Neuronal stem cell (in vitro differentiated cells): ENCODE data around the gene FTSJ1. TPM values are rescaled to one million over a fixed set of nuclear protein-coding genes. Genes with fewer than 3 reads are reported as not detected.
"Not testable (repeated sequence)": the region's sequence is repeated elsewhere in the genome, so short reads cannot be mapped to it uniquely, and the experiment has no call there.

ENCODE experiments used
- DNase-seq: peaks from one replicate; pipeline ENCODE4 v3.0.0-alpha.2; 2013; ENCODE audit warnings: low spot score
- H2AFZ ChIP-seq: one replicate; pipeline ENCODE4 v1.6.1; 2013; ENCODE audit warnings: mild to moderate bottlenecking, low read length, inconsistent platforms
- H2AK5ac ChIP-seq: 2 replicates; pipeline ENCODE4 v1.6.1; 2013; ENCODE audit warnings: low read depth, mild to moderate bottlenecking, inconsistent platforms, low read length, moderate library complexity, mixed read lengths
- H2BK120ac ChIP-seq: 2 replicates; pipeline ENCODE4 v1.6.1; 2013; ENCODE audit warnings: low read depth, mild to moderate bottlenecking, inconsistent platforms, low read length, moderate library complexity, mixed read lengths
- H2BK12ac ChIP-seq: one replicate; pipeline ENCODE4 v1.6.1; 2013; ENCODE audit warnings: low read length, inconsistent platforms
- H2BK15ac ChIP-seq: 2 replicates; pipeline ENCODE4 v1.6.1; 2013; ENCODE audit warnings: mild to moderate bottlenecking, low read length, inconsistent platforms, mixed read lengths
- H2BK5ac ChIP-seq: one replicate; pipeline ENCODE4 v1.6.1; 2013; ENCODE audit warnings: inconsistent platforms, mild to moderate bottlenecking, low read length, moderate library complexity
- H3K14ac ChIP-seq: one replicate; pipeline ENCODE4 v1.6.1; 2013; ENCODE audit warnings: low read length, inconsistent platforms
- H3K18ac ChIP-seq: 2 replicates; pipeline ENCODE4 v1.6.1; 2013; ENCODE audit warnings: low read length, inconsistent platforms
- H3K23ac ChIP-seq: 2 replicates; pipeline ENCODE4 v1.6.1; 2013; ENCODE audit warnings: low read depth, mild to moderate bottlenecking, mixed read lengths, low read length, inconsistent platforms; ENCODE audit not compliant: poor library complexity
- H3K27ac ChIP-seq: replicated peaks from 3 replicates; pipeline ENCODE4 v1.5.1; 2013; ENCODE audit warnings: low read length, inconsistent platforms
- H3K27me3 ChIP-seq, 3 experiments: 2 replicates each; pipeline ENCODE4 v1.6.1; 2013; ENCODE audit warnings: low read length in 3 of 3, mild to moderate bottlenecking in 2 of 3, inconsistent platforms in 1 of 3, low read depth in 1 of 3, mixed read lengths in 1 of 3, moderate library complexity in 1 of 3; ENCODE audit not compliant: control insufficient read depth in 3 of 3, insufficient read depth in 3 of 3
- H3K36me3 ChIP-seq, 2 donors: replicated peaks in 1 of 2; 2 replicates each; pipeline ENCODE4 v1.6.1; 2013; ENCODE audit warnings: low read length in 2 of 2; ENCODE audit not compliant: control insufficient read depth in 2 of 2, insufficient read depth in 2 of 2
- H3K4ac ChIP-seq: 2 replicates; pipeline ENCODE4 v1.6.1; 2013; ENCODE audit warnings: inconsistent platforms, mild to moderate bottlenecking, low read length, moderate library complexity
- H3K4me1 ChIP-seq, 2 donors: 1 replicate in 1 of 2; 2 replicates in 1 of 2; pipeline ENCODE4 v1.6.1; 2013; ENCODE audit warnings: low read length in 2 of 2, low read depth in 1 of 2; ENCODE audit not compliant: control insufficient read depth in 2 of 2, insufficient read depth in 1 of 2
- H3K4me2 ChIP-seq: one replicate; pipeline ENCODE4 v1.6.1; 2013; ENCODE audit warnings: mild to moderate bottlenecking, low read length, inconsistent platforms; ENCODE audit not compliant: insufficient read depth, poor library complexity, severe bottlenecking
- H3K4me3 ChIP-seq, 2 donors: 2 replicates each; pipeline ENCODE4 v1.5.1; 2013; ENCODE audit warnings: low read length in 2 of 2, mild to moderate bottlenecking in 2 of 2, inconsistent platforms in 1 of 2, moderate library complexity in 1 of 2
- H3K79me1 ChIP-seq: one replicate; pipeline ENCODE4 v1.6.1; 2013; ENCODE audit warnings: low read depth, mild to moderate bottlenecking, inconsistent platforms, low read length, moderate library complexity
- H3K9ac ChIP-seq: one replicate; pipeline ENCODE4 v1.6.1; 2013; ENCODE audit warnings: mild to moderate bottlenecking, low read depth, low read length, inconsistent platforms; ENCODE audit not compliant: poor library complexity
- H3K9me3 ChIP-seq, 2 donors: replicated peaks in 1 of 2; 2 replicates each; pipeline versions ENCODE3 to v1.6.1; 2013; ENCODE audit warnings: low read length in 2 of 2, mild to moderate bottlenecking in 2 of 2, inconsistent platforms in 1 of 2, low read depth in 1 of 2, mixed read lengths in 1 of 2, moderate library complexity in 1 of 2; ENCODE audit not compliant: control insufficient read depth in 2 of 2, insufficient read depth in 1 of 2
- H4K8ac ChIP-seq: one replicate; pipeline ENCODE4 v1.6.1; 2013; ENCODE audit warnings: low read depth, mild to moderate bottlenecking, inconsistent platforms, low read length, moderate library complexity
- H4K91ac ChIP-seq: one replicate; pipeline ENCODE4 v1.6.1; 2013; ENCODE audit warnings: low read length, low read depth, mild to moderate bottlenecking, inconsistent platforms; ENCODE audit not compliant: poor library complexity
- WGBS, 2 donors: extraction: QIAGEN DNeasy Blood & Tissue Kit; methylation state at CpG; one replicate each; pipeline ENCODE4 v1.1.7; 2013; ENCODE audit warnings: missing lambda C conversion rate in 2 of 2, mixed read lengths in 1 of 2; ENCODE audit not compliant: insufficient read length in 2 of 2, insufficient replicate concordance in 1 of 2; ENCODE audit errors: extremely low coverage in 2 of 2; 5-methylcytosine and 5-hydroxymethylcytosine counted together
- polyA plus RNA-seq, 2 experiments: library from polyadenylated mRNA; stranded (reverse); fragments of 200-250 nt; gene quantifications; one replicate each; pipeline ENCODE4 v1.2.3, GENCODE V29; 2013

Gene FTSJ1, protein sequence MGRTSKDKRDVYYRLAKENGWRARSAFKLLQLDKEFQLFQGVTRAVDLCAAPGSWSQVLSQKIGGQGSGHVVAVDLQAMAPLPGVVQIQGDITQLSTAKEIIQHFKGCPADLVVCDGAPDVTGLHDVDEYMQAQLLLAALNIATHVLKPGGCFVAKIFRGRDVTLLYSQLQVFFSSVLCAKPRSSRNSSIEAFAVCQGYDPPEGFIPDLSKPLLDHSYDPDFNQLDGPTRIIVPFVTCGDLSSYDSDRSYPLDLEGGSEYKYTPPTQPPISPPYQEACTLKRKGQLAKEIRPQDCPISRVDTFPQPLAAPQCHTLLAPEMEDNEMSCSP
- 30.5 TPM for polyA plus RNA-seq (2013, experiment 1 of 2)
- polyA plus RNA-seq (2013, experiment 2 of 2) = 30.8 TPM

DNA sequence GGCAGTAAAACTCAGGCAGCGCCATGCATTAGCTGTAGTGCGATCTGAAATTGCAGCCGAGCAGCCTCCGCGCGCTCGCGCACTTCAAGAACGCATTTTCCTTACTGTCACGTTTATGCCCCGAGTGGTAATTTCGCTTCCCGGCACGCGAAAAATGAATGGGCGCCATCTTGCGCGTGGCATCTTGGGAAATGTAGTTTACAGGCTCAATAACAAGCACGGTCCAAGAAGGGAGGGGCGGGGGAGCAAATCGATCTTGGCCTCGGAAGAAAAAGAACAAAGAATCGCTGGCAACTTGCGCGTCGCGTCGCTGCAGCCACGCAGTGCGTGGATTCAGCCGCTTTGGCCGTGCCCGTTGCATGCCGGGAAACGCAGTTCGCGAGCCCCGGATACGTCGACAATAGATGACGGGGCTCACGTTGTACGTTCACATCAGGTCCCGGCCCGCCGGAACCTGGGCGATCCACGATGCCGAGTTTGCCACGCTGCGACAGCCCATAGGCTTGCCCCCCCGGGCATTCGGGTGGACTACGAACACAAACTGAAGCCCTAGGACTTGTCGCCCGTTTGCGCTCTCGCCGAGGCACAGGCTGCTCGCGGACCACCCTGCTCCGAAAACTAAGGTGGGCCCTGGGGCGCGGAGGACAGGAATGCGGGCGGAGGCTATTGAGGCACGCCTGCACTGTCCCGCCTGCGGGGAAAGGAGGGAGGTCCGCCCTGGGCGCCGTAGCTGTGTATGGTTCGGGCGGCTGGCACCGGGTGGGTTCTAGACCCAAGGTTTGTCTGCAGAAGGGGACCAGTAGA, at the start of gene FTSJ1:
Gene FTSJ1 (plus strand): TSS at position 426 of the 804 bp plus-strand sequence. CDS start 1,849 bp downstream, outside the sequence.
- no peaks in the 10 kb centered on the region for H3K9me3 ChIP-seq
- no peak within 1 kb of the TSS for H4K8ac ChIP-seq
- H3K18ac ChIP-seq = peak within 1 kb of the TSS; percentile 93
- H3K14ac ChIP-seq = no peak within 1 kb of the TSS
- H3K27ac ChIP-seq = no peak within 1 kb of the TSS
- H3K4me3 ChIP-seq = peak within 1 kb of the TSS; percentile 83 to 96
- peaks cover 9 to 10% of the 10 kb centered on the region in 2 donors for H3K4me1 ChIP-seq
- no peak within 1 kb of the TSS for H3K4ac ChIP-seq
- H2BK12ac ChIP-seq = no peak within 1 kb of the TSS
- peaks cover 0 to 9% of the 10 kb centered on the region in 2 donors for H3K36me3 ChIP-seq
- H2BK5ac ChIP-seq = no peak within 1 kb of the TSS
- H2BK120ac ChIP-seq = no peak within 1 kb of the TSS
- peaks cover 2% of the 10 kb centered on the region for H3K79me1 ChIP-seq
- no peak within 1 kb of the TSS for H2BK15ac ChIP-seq
- peak; percentile 32 for DNase-seq
- H3K4me2 ChIP-seq = peak within 1 kb of the TSS; percentile 45
- no peak within 1 kb of the TSS for H2AK5ac ChIP-seq
- H3K23ac ChIP-seq = peak within 1 kb of the TSS; percentile 73
- H2AFZ ChIP-seq = peak within 1 kb of the TSS; percentile 85
- H3K9ac ChIP-seq = peak within 1 kb of the TSS; percentile 84
- no peak within 1 kb of the TSS for H4K91ac ChIP-seq
- no CpG with 5 or more reads among the region's 75 CpGs for WGBS, 2 donors
- H3K27me3 ChIP-seq = no peaks in the 10 kb centered on the region

DNA sequence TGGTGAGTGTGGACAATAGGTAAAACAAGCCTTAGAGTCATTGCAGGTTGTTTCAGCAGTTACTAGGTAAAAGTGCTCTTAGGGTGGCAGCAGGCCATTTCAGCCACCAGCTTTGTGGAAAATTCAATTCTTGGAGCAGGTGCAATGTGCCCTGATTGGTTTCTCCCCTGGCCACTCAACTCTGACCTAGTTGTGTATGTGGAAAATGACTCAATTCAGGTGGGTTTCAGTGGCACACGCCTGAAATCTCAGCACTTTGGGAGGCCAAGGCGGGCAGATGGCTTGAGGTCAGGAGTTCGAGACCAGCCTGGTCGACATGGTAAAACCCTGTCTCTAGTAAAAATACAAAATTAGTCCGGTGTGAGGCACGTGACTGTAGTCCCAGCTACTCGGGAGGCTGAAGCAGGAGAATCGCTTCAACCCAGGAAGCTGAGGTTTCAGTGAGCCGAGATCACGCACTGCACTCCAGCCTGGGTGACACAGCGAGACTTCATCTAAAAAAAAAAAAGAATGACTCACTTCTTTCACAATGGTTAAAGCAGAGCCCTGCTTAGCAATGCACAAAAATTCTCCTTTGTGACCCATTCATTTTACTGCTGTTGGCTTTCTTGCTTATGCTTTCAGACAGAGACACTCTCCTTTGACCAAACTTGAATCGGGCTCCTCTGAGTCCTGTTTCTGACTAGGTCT, 48.8 kb upstream of the FTSJ1 start:
- H3K4me2 ChIP-seq, H2BK120ac ChIP-seq, H3K9me3 ChIP-seq, H3K18ac ChIP-seq, H3K36me3 ChIP-seq, H3K79me1 ChIP-seq, H2BK15ac ChIP-seq, H2AFZ ChIP-seq, H4K91ac ChIP-seq, H3K9ac ChIP-seq, H3K14ac ChIP-seq, H3K4me1 ChIP-seq, H3K23ac ChIP-seq, H3K4ac ChIP-seq, H4K8ac ChIP-seq, H2BK5ac ChIP-seq, H3K4me3 ChIP-seq, H2AK5ac ChIP-seq, H3K27ac ChIP-seq, DNase-seq, H2BK12ac ChIP-seq, H3K27me3 ChIP-seq: not testable (repeated sequence)
- no CpG with 5 or more reads among the region's 12 CpGs for WGBS, 2 donors

DNA sequence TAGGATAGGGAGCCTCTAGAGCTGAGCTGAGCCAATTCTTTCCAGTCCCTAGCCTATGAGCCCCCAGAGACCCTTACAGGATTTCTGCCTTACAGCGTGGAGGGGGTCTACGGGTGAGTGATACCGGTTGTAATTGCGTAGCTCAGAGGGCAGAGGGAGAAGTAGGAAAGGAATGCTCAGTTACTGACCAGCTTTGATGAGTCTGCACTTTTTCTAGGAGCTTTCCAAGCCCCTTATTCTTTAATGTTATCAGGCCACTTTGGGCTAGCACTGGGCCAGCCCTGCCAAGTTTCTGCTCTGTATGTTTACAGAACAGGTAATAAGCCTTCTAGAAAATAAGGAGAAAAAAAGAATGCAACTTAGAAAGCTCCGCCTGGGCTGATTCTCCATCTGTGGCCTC, 46.4 kb upstream of the FTSJ1 start:
- H2BK12ac ChIP-seq, H3K27me3 ChIP-seq, H3K14ac ChIP-seq, H3K4me2 ChIP-seq, H2BK120ac ChIP-seq, H2AK5ac ChIP-seq, H4K91ac ChIP-seq, H3K9me3 ChIP-seq, H2BK15ac ChIP-seq, H3K79me1 ChIP-seq, DNase-seq, H3K23ac ChIP-seq, H4K8ac ChIP-seq, H3K36me3 ChIP-seq, H2AFZ ChIP-seq, H3K4me1 ChIP-seq, H3K4me3 ChIP-seq, H3K27ac ChIP-seq, H3K18ac ChIP-seq, H3K4ac ChIP-seq, H2BK5ac ChIP-seq, H3K9ac ChIP-seq: not testable (repeated sequence)
- WGBS, 2 donors = no CpG with 5 or more reads among the region's 5 CpGs

DNA sequence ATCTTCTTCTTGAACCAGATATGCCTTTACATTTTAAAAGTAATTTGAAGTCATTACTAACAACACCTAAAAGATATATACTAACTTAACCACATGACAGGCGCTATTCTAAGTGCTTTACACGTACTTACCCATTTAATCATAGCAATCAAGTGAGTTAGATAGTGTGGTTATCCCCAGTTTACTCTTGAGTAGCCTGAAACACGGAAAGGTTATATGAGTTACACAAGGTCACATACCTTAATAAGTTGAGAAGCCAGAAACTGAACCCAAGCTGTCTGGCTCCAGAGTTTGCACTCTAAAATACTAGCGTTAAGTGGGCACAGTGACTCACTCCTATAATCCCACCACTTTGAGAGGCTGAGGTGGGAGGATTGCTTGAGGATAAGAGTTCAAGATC, 45.8 kb upstream of the FTSJ1 start:
- H2BK12ac ChIP-seq, H3K4me2 ChIP-seq, H3K23ac ChIP-seq, H2BK15ac ChIP-seq, H3K36me3 ChIP-seq, H3K14ac ChIP-seq, H3K4ac ChIP-seq, H3K4me1 ChIP-seq, H2BK5ac ChIP-seq, H2BK120ac ChIP-seq, DNase-seq, H3K79me1 ChIP-seq, H2AK5ac ChIP-seq, H3K18ac ChIP-seq, H3K27me3 ChIP-seq, H2AFZ ChIP-seq, H3K4me3 ChIP-seq, H3K9ac ChIP-seq, H4K8ac ChIP-seq, H3K9me3 ChIP-seq, H3K27ac ChIP-seq, H4K91ac ChIP-seq: not testable (repeated sequence)
- no CpG with 5 or more reads among the region's 4 CpGs for WGBS, 2 donors
